Psoas muscle (tissue), 8 donors: ENCODE measurements around the gene UBE2O. TPM values are rescaled to one million over a fixed set of nuclear protein-coding genes. Genes with fewer than 3 reads are reported as not detected.

ENCODE experiments used
- ATAC-seq, 4 donors: fragments of 200-7000 bp; cut with Tn5 transposase; one replicate each; pipeline ENCODE4 v1.9.1; 2020; ENCODE audit warnings: moderate library complexity in 3 of 4, mild to moderate bottlenecking in 2 of 4
- DNase-seq, 2 donors: peaks; one replicate each; pipeline ENCODE4 v3.0.0-alpha.2; 2020
- H3K27ac ChIP-seq: fragments of 200-600 bp; one replicate; pipeline ENCODE4 v1.8.0; 2022
- H3K27me3 ChIP-seq, 3 donors: fragments of 200-600 bp in 1 of 3; one replicate each; pipeline versions ENCODE4 v1.6.1 to v1.8.0; 2013 to 2022; ENCODE audit warnings: low read length in 2 of 3, mild to moderate bottlenecking in 2 of 3, moderate library complexity in 1 of 3; ENCODE audit not compliant: insufficient read depth in 3 of 3
- H3K36me3 ChIP-seq, 2 donors: fragments of 200-600 bp in 1 of 2; one replicate each; pipeline versions ENCODE4 v1.6.1 to v1.8.0; 2013 to 2022; ENCODE audit warnings: low read depth in 1 of 2, mild to moderate bottlenecking in 1 of 2, moderate library complexity in 1 of 2; ENCODE audit not compliant: insufficient read depth in 1 of 2
- H3K4me1 ChIP-seq: fragments of 200-600 bp; one replicate; pipeline ENCODE4 v1.8.0; 2022
- H3K4me3 ChIP-seq: fragments of 200-600 bp; one replicate; pipeline ENCODE4 v1.8.0; 2022; ENCODE audit warnings: mild to moderate bottlenecking
- H3K9me3 ChIP-seq: fragments of 200-600 bp; one replicate; pipeline ENCODE4 v1.8.0; 2022
- CTCF ChIP-seq: fragments of 200-600 bp; IDR thresholded peaks from one replicate; pipeline ENCODE4 v1.8.0; 2022; ENCODE audit warnings: antibody characterized with exemption
- WGBS, 3 donors: extraction: QIAGEN DNeasy Blood & Tissue Kit; methylation state at CpG; one replicate each; pipeline versions ENCODE4 v1.1.6 to v1.1.7; 2013; 5-methylcytosine and 5-hydroxymethylcytosine counted together
- intact Hi-C, 2 donors: fragments of 100-400 bp; cut with DNase I; formaldehyde crosslinking; loops; one replicate each; pipeline versions ENCODE4 v1.11.0 to v1.14.2; 2022
- polyA plus RNA-seq, 3 donors: library from polyadenylated mRNA; stranded (reverse); fragments of 200-250 nt; gene quantifications; one replicate each; pipeline ENCODE4 v1.2.3, GENCODE V29; 2013
- total RNA-seq, 4 donors: library from RNA; stranded (reverse); fragmentation: NEBNext Ultra II Directional in 2 of 4; extraction: Animal tissue kit (Norgen Biotek cat#: 25700) in 2 of 4; gene quantifications; one replicate each; pipeline versions ENCODE4 v1.2.1 to v1.2.4, GENCODE V29; 2021 to 2023
- donor health status: healthy with polysubstance abuse.
- donor health status: DM: no; HTN: no; CAD: no; lungs with moderate emphysema.
- donor health status: Bipolar disorder and iron deficiency.
- donor health status: healthy.
- donor health status: DM: yes; HTN: yes; CAD: no.
- donor health status: DM: no; HTN: no; CAD: no.
- donor health status: DM: no; HTN: no; CAD: no.
- donor health status: DM: yes; HTN: yes; CAD: no.

The UBE2O gene
- total and polyA plus RNA-seq, 7 donors: 11.6 to 45.5 (median 37.3) TPM

- no peak overlapping the region for H3K27ac ChIP-seq
- H3K4me3 ChIP-seq: no peak overlapping the region
- H3K4me1 ChIP-seq: peaks cover 3% of the 10 kb centered on the region
- no peak for TF ChIP-seq CTCF
- H3K27me3 ChIP-seq: no peaks in the 10 kb centered on the region
- intact Hi-C loops: no loop called here
- no peaks in the 10 kb centered on the region for H3K9me3 ChIP-seq
- no peaks in the 10 kb centered on the region for H3K36me3 ChIP-seq
- 86 to 87% (median 86%) methylated on average over 6 of the region's 6 CpGs for WGBS, 3 donors
- ATAC-seq (no peak), DNase-seq (no peak)
Measured at GRCh38 chr17:76357597-76358158, 95.3 kb downstream of the UBE2O start.

- H3K4me3 ChIP-seq: no peak overlapping the region
- intact Hi-C loops: no loop called here
- ATAC-seq (no peak), DNase-seq (no peak)
- no peaks in the 10 kb centered on the region for H3K9me3 ChIP-seq
- H3K36me3 ChIP-seq: no peaks in the 10 kb centered on the region
- peaks cover 10% of the 10 kb centered on the region for H3K4me1 ChIP-seq
- no peak overlapping the region for H3K27ac ChIP-seq
- TF ChIP-seq CTCF: no peak
- H3K27me3 ChIP-seq: no peaks in the 10 kb centered on the region
- WGBS, 3 donors: 75 to 79% (median 76%) methylated on average over 12 of the region's 12 CpGs
Measured at GRCh38 chr17:76356803-76357456, 96.0 kb downstream of the UBE2O start.

- DNase-seq (no peak), ATAC-seq (no peak)
- Histone ChIP-seq H3K4me1 (peaks cover 11% of the 10 kb centered on the region), H3K27ac (no peak overlapping the region), H3K9me3 (no peaks in the 10 kb centered on the region), H3K36me3 (no peaks in the 10 kb centered on the region), H3K4me3 (peak overlapping the region; percentile 90), H3K27me3 (no peaks in the 10 kb centered on the region)
- TF ChIP-seq CTCF: no peak
- WGBS, 3 donors: 65 to 69% (median 66%) methylated on average over 13 of the region's 13 CpGs
- intact Hi-C loops: no loop called here
Measured at GRCh38 chr17:76354747-76355310, 98.1 kb downstream of the UBE2O start.

- Histone ChIP-seq H3K9me3 (no peaks in the 10 kb centered on the region), H3K36me3 (no peaks in the 10 kb centered on the region), H3K4me3 (peak overlapping the region; percentile 90), H3K4me1 (peaks cover 11% of the 10 kb centered on the region), H3K27me3 (no peaks in the 10 kb centered on the region), H3K27ac (peak overlapping the region; percentile 91)
- intact Hi-C loops: no loop called here
- ATAC-seq (peak in 1 of 4 donors; percentile 1), DNase-seq (no peak)
- WGBS, 3 donors: 1 to 2% (median 2%) methylated on average over 18 of the region's 18 CpGs
- TF ChIP-seq CTCF: no peak
Measured at GRCh38 chr17:76354317-76354729, 98.6 kb downstream of the UBE2O start.
